ENCODE data around the gene POLR1A. TPM values are rescaled to one million over a fixed set of nuclear protein-coding genes. Genes with fewer than 3 reads are reported as not detected.

The POLR1A gene
- polyA plus RNA-seq, 3 donors: 0.45 to 2.1 (median 1.6) TPM

GRCh38 chr2:86094229-86094628 lies 11.5 kb downstream of the POLR1A start:
- no peaks in the 10 kb centered on the region for H3K4me1 Mint-ChIP-seq
- no peak overlapping the region for H3K4me3 Mint-ChIP-seq
- no peak overlapping the region for H3K27ac Mint-ChIP-seq
- H3K9me3 ChIP-seq (replicated peaks in 1 of 2; ENCODE audit: control insufficient read depth in 1 of 2, insufficient read depth in 1 of 2, low read length in 2 of 2): no peaks in the 10 kb centered on the region
- H3K36me3 ChIP-seq (replicated peaks in 1 of 2; ENCODE audit: control insufficient read depth in 1 of 2, insufficient read depth in 2 of 2, low read length in 2 of 2): peaks cover 53 to 85% of the 10 kb centered on the region in 2 donors
- WGBS (ENCODE audit: insufficient coverage): 100% methylated on average over 1 of the region's 1 CpG
- H3K4me1 ChIP-seq (ENCODE audit: control insufficient read depth in 1 of 2, insufficient read depth in 2 of 2, low read length in 2 of 2): no peaks in the 10 kb centered on the region
- peaks cover 0 to 1% (median 0%) of the 10 kb centered on the region in 3 donors for H3K27me3 Mint-ChIP-seq (ENCODE audit: low read depth in 3 of 3)
- H3K36me3 Mint-ChIP-seq: peaks cover 78 to 82% of the 10 kb centered on the region in 2 donors
- H4K20me1 ChIP-seq (ENCODE audit: insufficient read depth, low read length): no peaks in the 10 kb centered on the region
- H3K9ac ChIP-seq (ENCODE audit: insufficient read depth, low read length, poor library complexity, severe bottlenecking): no peak overlapping the region
- no peaks in the 10 kb centered on the region for H3K9me3 Mint-ChIP-seq
- H3K4me3 ChIP-seq (replicated peaks in 1 of 3; ENCODE audit: low read depth in 2 of 3, low read length in 3 of 3): no peak overlapping the region
- no peak overlapping the region for H3K4me2 ChIP-seq (replicated peaks; ENCODE audit: extremely low read depth, low read length, poor library complexity, severe bottlenecking)
- TF ChIP-seq CTCF (IDR thresholded peaks at IDR 0.05): no peak
- DNase-seq: no peak
- intact Hi-C loops (cut with micrococcal nuclease): no loop called here
- H3K27me3 ChIP-seq (ENCODE audit: control insufficient read depth in 2 of 2, insufficient read depth in 2 of 2, low read length in 2 of 2): no peaks in the 10 kb centered on the region
- no peak overlapping the region for H3K27ac ChIP-seq (ENCODE audit: low read depth in 1 of 2, low read length in 2 of 2)
- no peak overlapping the region for H2AFZ ChIP-seq (ENCODE audit: insufficient read depth, low read depth, low read length, poor library complexity, severe bottlenecking)
- H3K79me2 ChIP-seq (ENCODE audit: insufficient read depth, low read length): peaks cover 2% of the 10 kb centered on the region

DNA sequence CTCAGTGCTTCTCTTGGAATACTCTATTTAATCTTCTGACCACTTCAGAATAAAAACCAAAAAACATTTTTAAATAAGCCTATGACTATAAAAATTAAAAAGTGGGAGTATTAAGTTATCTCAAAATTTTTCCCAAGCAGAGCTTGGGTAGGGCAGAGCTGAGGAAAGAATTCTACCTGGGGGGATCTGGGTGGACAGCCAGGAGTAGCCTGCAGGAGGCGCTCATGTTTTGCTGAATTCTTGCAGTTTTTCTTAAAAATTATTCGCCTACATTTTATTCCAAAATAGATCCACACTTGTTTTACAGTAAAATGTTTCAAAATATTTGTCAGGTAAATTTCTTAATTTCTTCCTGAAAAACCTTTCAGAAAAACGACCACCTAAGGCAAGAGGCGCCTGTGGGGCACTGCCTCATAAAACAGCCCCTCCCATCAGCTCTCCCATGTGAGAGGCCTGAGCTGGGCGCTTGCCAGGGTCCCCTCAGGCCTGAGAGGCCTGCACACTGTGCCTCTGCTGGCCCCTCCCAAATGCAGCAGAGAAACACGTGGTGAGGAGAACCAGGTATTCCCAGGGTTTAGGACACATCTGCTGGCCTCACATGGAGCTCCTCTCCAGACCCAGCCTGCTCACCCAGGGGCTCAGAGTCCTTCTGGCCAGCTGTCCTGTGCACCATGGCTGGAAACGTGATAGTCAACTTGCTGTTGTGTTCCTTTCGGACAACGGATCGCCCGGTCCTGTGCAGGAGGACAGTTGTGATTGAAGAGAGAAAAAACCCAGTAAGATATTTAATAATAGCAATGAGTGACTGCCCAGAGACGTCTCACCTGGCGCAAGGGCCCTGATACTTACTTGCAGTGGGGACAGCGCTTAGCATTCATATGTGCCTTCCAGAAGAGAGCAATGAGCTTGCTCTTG lies 17.5 kb downstream of the POLR1A start:
- H3K79me2 ChIP-seq (ENCODE audit: insufficient read depth, low read length): no peaks in the 10 kb centered on the region
- H3K4me3 ChIP-seq (replicated peaks in 1 of 3; ENCODE audit: low read depth in 2 of 3, low read length in 3 of 3): no peak overlapping the region
- intact Hi-C loops (cut with micrococcal nuclease): no loop called here
- Mint-ChIP-seq H3K27ac (peak overlapping the region in 1 of 7 donors; percentile 30), H3K27me3 (ENCODE audit: low read depth in 3 of 3) (no peaks in the 10 kb centered on the region), H3K9me3 (no peaks in the 10 kb centered on the region), H3K4me1 (no peaks in the 10 kb centered on the region), H3K4me3 (no peak overlapping the region), H3K36me3 (peaks cover 64 to 66% of the 10 kb centered on the region in 2 donors)
- H3K9ac ChIP-seq (ENCODE audit: insufficient read depth, low read length, poor library complexity, severe bottlenecking): no peak overlapping the region
- no peaks in the 10 kb centered on the region for H3K9me3 ChIP-seq (replicated peaks in 1 of 2; ENCODE audit: control insufficient read depth in 1 of 2, insufficient read depth in 1 of 2, low read length in 2 of 2)
- WGBS (ENCODE audit: insufficient coverage): 100% methylated on average over 4 of the region's 14 CpGs
- H3K27ac ChIP-seq (ENCODE audit: low read depth in 1 of 2, low read length in 2 of 2): no peak overlapping the region
- H4K20me1 ChIP-seq (ENCODE audit: insufficient read depth, low read length): no peaks in the 10 kb centered on the region
- no peaks in the 10 kb centered on the region for H3K27me3 ChIP-seq (ENCODE audit: control insufficient read depth in 2 of 2, insufficient read depth in 2 of 2, low read length in 2 of 2)
- peak; percentile 65 for TF ChIP-seq CTCF (IDR thresholded peaks at IDR 0.05)
- no peak for DNase-seq
- no peaks in the 10 kb centered on the region for H3K4me1 ChIP-seq (ENCODE audit: control insufficient read depth in 1 of 2, insufficient read depth in 2 of 2, low read length in 2 of 2)
- H3K4me2 ChIP-seq (replicated peaks; ENCODE audit: extremely low read depth, low read length, poor library complexity, severe bottlenecking): no peak overlapping the region
- peaks cover 40 to 70% of the 10 kb centered on the region in 2 donors for H3K36me3 ChIP-seq (replicated peaks in 1 of 2; ENCODE audit: control insufficient read depth in 1 of 2, insufficient read depth in 2 of 2, low read length in 2 of 2)
- H2AFZ ChIP-seq (ENCODE audit: insufficient read depth, low read depth, low read length, poor library complexity, severe bottlenecking): no peak overlapping the region
